Measurements from ENCODE around the gene SPDYE1.
"Not testable (repeated sequence)": the region's sequence is repeated elsewhere in the genome, so short reads cannot be mapped to it uniquely, and the experiment has no call there.

Gene SPDYE1

GRCh38 chr7:43997532-43997931 lies at the start of gene SPDYE1:
Gene SPDYE1, plus strand, starts transcription at chr7:43997897. Its CDS starts 2,053 bp downstream, at chr7:43999950.
- not testable (repeated sequence) for DNase-seq (ENCODE audit: low spot score)

- DNase-seq (ENCODE audit: low spot score) = no peak
Measured at GRCh38 chr7:43952028-43952427, 45.7 kb upstream of the SPDYE1 start.

GRCh38 chr7:43953071-43953470 lies 44.6 kb upstream of the SPDYE1 start:
- DNase-seq (ENCODE audit: low spot score) = no peak

- DNase-seq (ENCODE audit: low spot score) = peak; percentile 77
Measured at GRCh38 chr7:43954524-43955228, 43.0 kb upstream of the SPDYE1 start.

- DNase-seq (ENCODE audit: low spot score) = no peak
Measured at GRCh38 chr7:43956027-43956426, 41.7 kb upstream of the SPDYE1 start.

GRCh38 chr7:43960933-43961332 lies 36.8 kb upstream of the SPDYE1 start:
- DNase-seq (ENCODE audit: low spot score) = no peak

- not testable (repeated sequence) for DNase-seq (ENCODE audit: low spot score)
Measured at GRCh38 chr7:43966392-43966791, 31.3 kb upstream of the SPDYE1 start.

GRCh38 chr7:43968172-43969040 lies 29.3 kb upstream of the SPDYE1 start:
- not testable (repeated sequence) for DNase-seq (ENCODE audit: low spot score)

GRCh38 chr7:43969586-43969985 lies 28.1 kb upstream of the SPDYE1 start:
- DNase-seq (ENCODE audit: low spot score) = not testable (repeated sequence)

- not testable (repeated sequence) for DNase-seq (ENCODE audit: low spot score)
Measured at GRCh38 chr7:43970698-43971097, 27.0 kb upstream of the SPDYE1 start.

GRCh38 chr7:43974033-43974573 lies 23.6 kb upstream of the SPDYE1 start:
- not testable (repeated sequence) for DNase-seq (ENCODE audit: low spot score)

GRCh38 chr7:43974725-43975482 lies 22.8 kb upstream of the SPDYE1 start:
- not testable (repeated sequence) for DNase-seq (ENCODE audit: low spot score)

- no peak for DNase-seq (ENCODE audit: low spot score)
Measured at GRCh38 chr7:43977525-43977924, 20.2 kb upstream of the SPDYE1 start.

- not testable (repeated sequence) for DNase-seq (ENCODE audit: low spot score)
Measured at GRCh38 chr7:43978102-43978501, 19.6 kb upstream of the SPDYE1 start.

- not testable (repeated sequence) for DNase-seq (ENCODE audit: low spot score)
Measured at GRCh38 chr7:43982848-43983247, 14.8 kb upstream of the SPDYE1 start.

- DNase-seq (ENCODE audit: low spot score) = not testable (repeated sequence)
Measured at GRCh38 chr7:43983736-43984135, 14.0 kb upstream of the SPDYE1 start.

GRCh38 chr7:43985904-43986864 lies 11.5 kb upstream of the SPDYE1 start:
- peak; percentile 62 for DNase-seq (ENCODE audit: low spot score)

GRCh38 chr7:43987476-43987875 lies 10.2 kb upstream of the SPDYE1 start:
- DNase-seq (ENCODE audit: low spot score) = not testable (repeated sequence)

- not testable (repeated sequence) for DNase-seq (ENCODE audit: low spot score)
Measured at GRCh38 chr7:43990011-43990585, 7.6 kb upstream of the SPDYE1 start.

- not testable (repeated sequence) for DNase-seq (ENCODE audit: low spot score)
Measured at GRCh38 chr7:43990829-43991228, 6.9 kb upstream of the SPDYE1 start.
